Neural cell (in vitro differentiated cells): ENCODE data around the gene JADE1. TPM values are rescaled to one million over a fixed set of nuclear protein-coding genes. Genes with fewer than 3 reads are reported as not detected.

Source experiments
- H2AFZ ChIP-seq: fragments of 200-600, 300-800 bp; sonication (generic), shearing (Covaris generic); 2 replicates; pipeline ENCODE4 v1.6.0; 2014; ENCODE audit warnings: low read depth, mild to moderate bottlenecking, antibody characterized with exemption, low read length, moderate library complexity
- H3F3A ChIP-seq: fragments of 200-600 bp; shearing (Covaris generic); 2 replicates; pipeline ENCODE4 v1.6.1; 2016; ENCODE audit warnings: mild to moderate bottlenecking, moderate library complexity, mixed read lengths, antibody characterized with exemption, low read length; ENCODE audit not compliant: insufficient read depth, poor library complexity, severe bottlenecking
- H3K27ac ChIP-seq: fragments of 200-600, 300-800 bp; sonication (generic), shearing (Covaris generic); 2 replicates; pipeline ENCODE4 v1.5.1; 2014; ENCODE audit warnings: mild to moderate bottlenecking, low read length, moderate library complexity
- H3K27me3 ChIP-seq: fragments of 300-800, 200-600 bp; sonication (generic), shearing (Covaris generic); 2 replicates; pipeline ENCODE4 v1.6.0; 2014; ENCODE audit warnings: mild to moderate bottlenecking, low read depth, low read length, moderate library complexity; ENCODE audit not compliant: insufficient read depth
- H3K36me3 ChIP-seq: fragments of 300-800, 200-600 bp; sonication (generic), shearing (Covaris generic); 2 replicates; pipeline ENCODE4 v1.5.1; 2014; ENCODE audit warnings: mild to moderate bottlenecking, antibody characterized with exemption, low read length, moderate library complexity; ENCODE audit not compliant: insufficient read depth
- H3K4me2 ChIP-seq: fragments of 300-800, 200-600 bp; sonication (generic), shearing (Covaris generic); 2 replicates; pipeline ENCODE4 v1.6.0; 2014; ENCODE audit warnings: mild to moderate bottlenecking, low read length
- H3K4me3 ChIP-seq: fragments of 300-800, 200-600 bp; sonication (generic), shearing (Covaris generic); 2 replicates; pipeline ENCODE4 v1.5.1; 2014; ENCODE audit warnings: mild to moderate bottlenecking, low read length, moderate library complexity
- H3K79me2 ChIP-seq: fragments of 200-600 bp; shearing (Covaris generic); replicated peaks from 2 replicates; pipeline ENCODE4 v1.6.0; 2014; ENCODE audit warnings: mild to moderate bottlenecking, low read length, moderate library complexity; ENCODE audit not compliant: insufficient read depth
- H3K9ac ChIP-seq: fragments of 300-800, 200-600 bp; sonication (generic), shearing (Covaris generic); 2 replicates; pipeline ENCODE4 v1.6.1; 2016; ENCODE audit warnings: mild to moderate bottlenecking, low read length, mixed read lengths
- H3K9me2 ChIP-seq: fragments of 200-600 bp; shearing (Covaris generic); 2 replicates; pipeline ENCODE4 v1.6.1; 2016; ENCODE audit warnings: mild to moderate bottlenecking, low read length, mixed read lengths; ENCODE audit not compliant: insufficient read depth
- H3K9me3 ChIP-seq: fragments of 200-600, 300-800 bp; sonication (generic), shearing (Covaris generic); 2 replicates; pipeline ENCODE4 v1.6.1; 2016; ENCODE audit warnings: mild to moderate bottlenecking, mixed run types, low read length, moderate library complexity, mixed read lengths
- H4K20me1 ChIP-seq: fragments of 200-600 bp; shearing (Covaris generic); 2 replicates; pipeline ENCODE4 v1.6.1; 2016; ENCODE audit warnings: mild to moderate bottlenecking, mixed run types; ENCODE audit not compliant: insufficient read depth
- EP300 ChIP-seq: fragments of 450-650 bp; conservative IDR thresholded peaks from 2 replicates; pipeline ENCODE4 v1.6.1; 2014; ENCODE audit warnings: antibody characterized with exemption, mild to moderate bottlenecking, moderate library complexity; ENCODE audit not compliant: poor library complexity, severe bottlenecking
- EZH2 ChIP-seq: fragments of 200-600, 300-800 bp; shearing (Covaris generic), sonication (generic); IDR thresholded peaks from 2 replicates; pipeline ENCODE4 v1.6.1; 2014; ENCODE audit warnings: antibody characterized with exemption, low read length, borderline replicate concordance, mild to moderate bottlenecking; ENCODE audit not compliant: insufficient read depth, poor library complexity, severe bottlenecking
- MXI1 ChIP-seq: fragments of 450-650 bp; conservative IDR thresholded peaks from 2 replicates; pipeline ENCODE4 v1.6.1; 2014; ENCODE audit warnings: antibody characterized with exemption, mild to moderate bottlenecking; ENCODE audit not compliant: poor library complexity, severe bottlenecking
- POLR2AphosphoS5 ChIP-seq: IDR thresholded peaks from 2 replicates; pipeline ENCODE4 v1.6.1; 2012
- RAD21 ChIP-seq: fragments of 450-650 bp; conservative IDR thresholded peaks from 2 replicates; pipeline ENCODE4 v1.6.1; 2014; ENCODE audit warnings: antibody characterized with exemption, mild to moderate bottlenecking, moderate library complexity
- SMC3 ChIP-seq: fragments of 450-650 bp; conservative IDR thresholded peaks from 2 replicates; pipeline ENCODE4 v1.6.1; 2014; ENCODE audit warnings: antibody characterized with exemption, mild to moderate bottlenecking, moderate library complexity; ENCODE audit not compliant: poor library complexity
- TAF1 ChIP-seq: IDR thresholded peaks from 2 replicates; pipeline ENCODE4 v1.6.1; 2012; ENCODE audit warnings: low read depth
- polyA plus RNA-seq: library from polyadenylated mRNA; depleted of rRNA; stranded (reverse); fragments of >200 nt; gene quantifications from 2 replicates; pipeline ENCODE4 v1.2.3, GENCODE V29; 2014
- TF ChIP-seq, protein P1 (sequence below): fragments of 450-650 bp; IDR thresholded peaks from 2 replicates; pipeline ENCODE4 v1.5.1; 2014; ENCODE audit warnings: antibody characterized with exemption, mild to moderate bottlenecking, moderate library complexity; ENCODE audit not compliant: poor library complexity, severe bottlenecking
- TF ChIP-seq, protein P2 (sequence below): IDR thresholded peaks from 2 replicates; pipeline ENCODE4 v1.6.1; 2012; ENCODE audit warnings: borderline replicate concordance

The JADE1 gene
- polyA plus RNA-seq, 1 donor from 2014 or later = 14.5 TPM

DNA sequence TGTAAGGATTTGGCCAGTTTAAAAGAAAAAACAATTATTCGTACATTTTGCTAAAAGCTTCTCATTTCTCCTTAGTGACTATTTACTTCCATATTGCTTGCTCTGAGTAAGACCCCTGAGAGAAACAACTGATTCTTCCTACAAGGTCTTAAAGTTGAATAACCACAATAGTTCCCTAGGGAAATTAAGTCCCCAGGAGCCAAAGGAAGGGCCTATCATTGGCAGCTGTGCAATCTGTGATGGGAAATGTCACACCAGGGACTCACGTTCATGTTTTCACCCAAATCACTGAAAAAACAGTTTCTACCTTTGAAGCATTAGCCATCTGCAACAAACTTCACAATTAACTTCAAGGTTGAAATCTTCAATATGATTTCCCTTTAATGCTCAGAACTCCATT lies 66.7 kb downstream of the JADE1 start:
- Histone ChIP-seq H2AFZ (no peak overlapping the region), H4K20me1 (no peaks in the 10 kb centered on the region), H3F3A (no peaks in the 10 kb centered on the region), H3K9me3 (no peaks in the 10 kb centered on the region), H3K27ac (no peak overlapping the region), H3K9me2 (no peaks in the 10 kb centered on the region), H3K4me3 (no peak overlapping the region), H3K36me3 (peaks cover 7% of the 10 kb centered on the region), H3K27me3 (no peaks in the 10 kb centered on the region), H3K4me2 (no peak overlapping the region), H3K9ac (no peak overlapping the region), H3K79me2 (no peaks in the 10 kb centered on the region)
- TF ChIP-seq EP300 = no peak
- TF ChIP-seq, protein P1, sequence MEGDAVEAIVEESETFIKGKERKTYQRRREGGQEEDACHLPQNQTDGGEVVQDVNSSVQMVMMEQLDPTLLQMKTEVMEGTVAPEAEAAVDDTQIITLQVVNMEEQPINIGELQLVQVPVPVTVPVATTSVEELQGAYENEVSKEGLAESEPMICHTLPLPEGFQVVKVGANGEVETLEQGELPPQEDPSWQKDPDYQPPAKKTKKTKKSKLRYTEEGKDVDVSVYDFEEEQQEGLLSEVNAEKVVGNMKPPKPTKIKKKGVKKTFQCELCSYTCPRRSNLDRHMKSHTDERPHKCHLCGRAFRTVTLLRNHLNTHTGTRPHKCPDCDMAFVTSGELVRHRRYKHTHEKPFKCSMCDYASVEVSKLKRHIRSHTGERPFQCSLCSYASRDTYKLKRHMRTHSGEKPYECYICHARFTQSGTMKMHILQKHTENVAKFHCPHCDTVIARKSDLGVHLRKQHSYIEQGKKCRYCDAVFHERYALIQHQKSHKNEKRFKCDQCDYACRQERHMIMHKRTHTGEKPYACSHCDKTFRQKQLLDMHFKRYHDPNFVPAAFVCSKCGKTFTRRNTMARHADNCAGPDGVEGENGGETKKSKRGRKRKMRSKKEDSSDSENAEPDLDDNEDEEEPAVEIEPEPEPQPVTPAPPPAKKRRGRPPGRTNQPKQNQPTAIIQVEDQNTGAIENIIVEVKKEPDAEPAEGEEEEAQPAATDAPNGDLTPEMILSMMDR = no peak

DNA sequence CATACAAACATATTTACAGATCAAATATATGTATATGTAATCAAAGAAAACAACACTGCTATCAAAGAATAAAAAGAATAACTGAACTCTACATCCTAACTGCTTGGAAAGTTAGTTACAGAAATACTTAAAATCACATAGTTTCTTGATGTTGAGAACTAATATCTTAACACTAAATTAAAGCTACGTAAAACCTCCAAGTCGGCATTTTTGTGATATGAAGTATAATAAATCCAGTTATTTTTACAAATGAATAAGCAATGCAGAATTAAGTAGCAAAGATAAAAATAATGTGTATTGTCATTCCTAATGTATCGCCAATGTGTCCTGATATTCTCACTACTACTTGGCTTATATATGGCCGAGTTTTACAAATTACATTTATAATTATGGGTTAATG lies 68.4 kb downstream of the JADE1 start:
- no peaks in the 10 kb centered on the region for H3K9me2 ChIP-seq
- no peaks in the 10 kb centered on the region for H3K9me3 ChIP-seq
- H2AFZ ChIP-seq = no peak overlapping the region
- TF ChIP-seq MXI1 = no peak
- TF ChIP-seq EZH2 = no peak
- no peak for TF ChIP-seq POLR2AphosphoS5
- TF ChIP-seq, protein P1 = no peak
- TF ChIP-seq SMC3 = no peak
- no peak overlapping the region for H3K27ac ChIP-seq
- H3K36me3 ChIP-seq = no peaks in the 10 kb centered on the region
- H3K79me2 ChIP-seq = no peaks in the 10 kb centered on the region
- H3K4me2 ChIP-seq = no peak overlapping the region
- no peak overlapping the region for H3K9ac ChIP-seq
- no peak overlapping the region for H3K4me3 ChIP-seq
- H3F3A ChIP-seq = no peaks in the 10 kb centered on the region
- no peaks in the 10 kb centered on the region for H3K27me3 ChIP-seq
- no peaks in the 10 kb centered on the region for H4K20me1 ChIP-seq

DNA sequence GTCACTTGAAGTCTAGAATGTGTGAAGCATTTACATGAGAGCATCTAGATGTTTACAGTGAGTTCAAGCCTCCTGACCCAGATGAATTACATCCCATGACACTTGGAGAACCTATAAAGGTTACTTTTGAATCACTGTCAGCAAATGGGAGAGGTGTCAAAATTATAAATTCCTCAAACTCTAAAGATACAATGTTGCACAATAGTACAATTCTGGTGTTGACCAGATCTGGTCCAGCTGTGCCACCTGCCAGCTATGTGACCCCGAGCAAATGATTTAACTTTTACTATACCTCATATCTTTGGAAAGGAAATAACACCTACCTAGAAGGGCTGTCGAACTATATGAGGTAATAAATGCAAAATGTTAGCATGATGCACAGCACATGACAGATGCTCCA lies 69.8 kb downstream of the JADE1 start:
- no peaks in the 10 kb centered on the region for H3K79me2 ChIP-seq
- no peaks in the 10 kb centered on the region for H3F3A ChIP-seq
- no peaks in the 10 kb centered on the region for H3K9me2 ChIP-seq
- no peak overlapping the region for H3K4me3 ChIP-seq
- TF ChIP-seq EP300 = no peak
- TF ChIP-seq RAD21 = no peak
- TF ChIP-seq, protein P1 = no peak
- TF ChIP-seq SMC3 = no peak
- TF ChIP-seq EZH2 = no peak
- TF ChIP-seq, protein P2, sequence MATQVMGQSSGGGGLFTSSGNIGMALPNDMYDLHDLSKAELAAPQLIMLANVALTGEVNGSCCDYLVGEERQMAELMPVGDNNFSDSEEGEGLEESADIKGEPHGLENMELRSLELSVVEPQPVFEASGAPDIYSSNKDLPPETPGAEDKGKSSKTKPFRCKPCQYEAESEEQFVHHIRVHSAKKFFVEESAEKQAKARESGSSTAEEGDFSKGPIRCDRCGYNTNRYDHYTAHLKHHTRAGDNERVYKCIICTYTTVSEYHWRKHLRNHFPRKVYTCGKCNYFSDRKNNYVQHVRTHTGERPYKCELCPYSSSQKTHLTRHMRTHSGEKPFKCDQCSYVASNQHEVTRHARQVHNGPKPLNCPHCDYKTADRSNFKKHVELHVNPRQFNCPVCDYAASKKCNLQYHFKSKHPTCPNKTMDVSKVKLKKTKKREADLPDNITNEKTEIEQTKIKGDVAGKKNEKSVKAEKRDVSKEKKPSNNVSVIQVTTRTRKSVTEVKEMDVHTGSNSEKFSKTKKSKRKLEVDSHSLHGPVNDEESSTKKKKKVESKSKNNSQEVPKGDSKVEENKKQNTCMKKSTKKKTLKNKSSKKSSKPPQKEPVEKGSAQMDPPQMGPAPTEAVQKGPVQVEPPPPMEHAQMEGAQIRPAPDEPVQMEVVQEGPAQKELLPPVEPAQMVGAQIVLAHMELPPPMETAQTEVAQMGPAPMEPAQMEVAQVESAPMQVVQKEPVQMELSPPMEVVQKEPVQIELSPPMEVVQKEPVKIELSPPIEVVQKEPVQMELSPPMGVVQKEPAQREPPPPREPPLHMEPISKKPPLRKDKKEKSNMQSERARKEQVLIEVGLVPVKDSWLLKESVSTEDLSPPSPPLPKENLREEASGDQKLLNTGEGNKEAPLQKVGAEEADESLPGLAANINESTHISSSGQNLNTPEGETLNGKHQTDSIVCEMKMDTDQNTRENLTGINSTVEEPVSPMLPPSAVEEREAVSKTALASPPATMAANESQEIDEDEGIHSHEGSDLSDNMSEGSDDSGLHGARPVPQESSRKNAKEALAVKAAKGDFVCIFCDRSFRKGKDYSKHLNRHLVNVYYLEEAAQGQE = no peak
- no peak for TF ChIP-seq MXI1
- TF ChIP-seq POLR2AphosphoS5 = no peak
- no peak for TF ChIP-seq TAF1
- no peak overlapping the region for H2AFZ ChIP-seq
- no peak overlapping the region for H3K9ac ChIP-seq
- H3K4me2 ChIP-seq = no peak overlapping the region
- no peaks in the 10 kb centered on the region for H4K20me1 ChIP-seq
- no peaks in the 10 kb centered on the region for H3K27me3 ChIP-seq
- H3K9me3 ChIP-seq = no peaks in the 10 kb centered on the region
- H3K27ac ChIP-seq = no peak overlapping the region
- no peaks in the 10 kb centered on the region for H3K36me3 ChIP-seq
